ENCODE results near the gene PRKAB1. TPM values are rescaled to one million over a fixed set of nuclear protein-coding genes. Genes with fewer than 3 reads are reported as not detected.

PRKAB1 gene
- total and polyA plus RNA-seq, 12 donors, result 21.5 to 75.8 (median 30.8) TPM

DNA sequence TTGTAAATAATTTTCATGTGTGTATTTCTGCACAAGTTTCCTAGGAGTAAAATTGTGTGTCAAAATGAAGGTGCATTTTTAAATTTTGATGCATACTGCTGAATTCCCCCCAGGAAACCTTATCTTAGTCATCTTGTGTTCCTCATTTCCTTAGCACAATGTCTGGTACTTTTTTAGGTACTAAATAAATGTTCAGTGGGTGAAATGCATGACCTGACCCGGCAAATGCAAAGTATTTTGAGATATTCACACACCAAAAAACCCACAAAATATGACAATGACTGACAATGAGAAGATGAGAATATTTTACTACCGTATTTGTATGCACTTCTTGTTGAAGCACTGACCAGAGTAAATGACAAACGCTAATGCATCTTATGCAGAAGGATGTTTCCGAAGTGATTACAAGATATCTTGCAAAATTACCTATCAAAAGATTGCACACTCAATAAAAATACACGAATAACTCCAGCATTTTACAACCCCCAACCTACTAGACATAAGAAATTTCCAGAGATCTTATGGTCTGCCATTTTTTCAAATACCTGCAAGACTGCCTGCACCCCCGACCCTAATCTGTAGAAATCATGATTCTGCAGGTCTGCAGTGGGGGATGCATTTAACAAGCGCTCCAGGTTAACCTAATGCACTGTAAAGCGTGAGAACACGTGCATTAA is 895 bp upstream of the PRKAB1 start:
- Histone ChIP-seq H3K27me3 (no peaks in the 10 kb centered on the region), H3K27ac (peak overlapping the region in 2 of 5 donors; percentile 90 to 94), H3K9me3 (replicated peaks in 1 of 3) (no peaks in the 10 kb centered on the region), H3K4me1 (replicated peaks in 1 of 2) (peaks cover 27 to 46% of the 10 kb centered on the region in 2 donors), H3K4me3 (peak overlapping the region in 2 of 4 donors; percentile 11 to 80), H3K36me3 (replicated peaks in 1 of 2) (peaks cover 0 to 11% of the 10 kb centered on the region in 2 donors)
- WGBS, 4 donors, result 16 to 18% (median 17%) methylated on average over 9 of the region's 9 CpGs
- TF ChIP-seq, protein P1, sequence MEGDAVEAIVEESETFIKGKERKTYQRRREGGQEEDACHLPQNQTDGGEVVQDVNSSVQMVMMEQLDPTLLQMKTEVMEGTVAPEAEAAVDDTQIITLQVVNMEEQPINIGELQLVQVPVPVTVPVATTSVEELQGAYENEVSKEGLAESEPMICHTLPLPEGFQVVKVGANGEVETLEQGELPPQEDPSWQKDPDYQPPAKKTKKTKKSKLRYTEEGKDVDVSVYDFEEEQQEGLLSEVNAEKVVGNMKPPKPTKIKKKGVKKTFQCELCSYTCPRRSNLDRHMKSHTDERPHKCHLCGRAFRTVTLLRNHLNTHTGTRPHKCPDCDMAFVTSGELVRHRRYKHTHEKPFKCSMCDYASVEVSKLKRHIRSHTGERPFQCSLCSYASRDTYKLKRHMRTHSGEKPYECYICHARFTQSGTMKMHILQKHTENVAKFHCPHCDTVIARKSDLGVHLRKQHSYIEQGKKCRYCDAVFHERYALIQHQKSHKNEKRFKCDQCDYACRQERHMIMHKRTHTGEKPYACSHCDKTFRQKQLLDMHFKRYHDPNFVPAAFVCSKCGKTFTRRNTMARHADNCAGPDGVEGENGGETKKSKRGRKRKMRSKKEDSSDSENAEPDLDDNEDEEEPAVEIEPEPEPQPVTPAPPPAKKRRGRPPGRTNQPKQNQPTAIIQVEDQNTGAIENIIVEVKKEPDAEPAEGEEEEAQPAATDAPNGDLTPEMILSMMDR (IDR thresholded peaks at IDR 0.05), result no peak
- no peak for TF ChIP-seq POLR2A (IDR thresholded peaks at IDR 0.05)
- intact Hi-C loops (cut with DNase I), result loop anchor here in 1 of 2 donors (10.0 kb wide), 2 partner anchors 118 to 238 kb away; no protein-coding TSS in a partner anchor
- DNase-seq, result no peak

DNA sequence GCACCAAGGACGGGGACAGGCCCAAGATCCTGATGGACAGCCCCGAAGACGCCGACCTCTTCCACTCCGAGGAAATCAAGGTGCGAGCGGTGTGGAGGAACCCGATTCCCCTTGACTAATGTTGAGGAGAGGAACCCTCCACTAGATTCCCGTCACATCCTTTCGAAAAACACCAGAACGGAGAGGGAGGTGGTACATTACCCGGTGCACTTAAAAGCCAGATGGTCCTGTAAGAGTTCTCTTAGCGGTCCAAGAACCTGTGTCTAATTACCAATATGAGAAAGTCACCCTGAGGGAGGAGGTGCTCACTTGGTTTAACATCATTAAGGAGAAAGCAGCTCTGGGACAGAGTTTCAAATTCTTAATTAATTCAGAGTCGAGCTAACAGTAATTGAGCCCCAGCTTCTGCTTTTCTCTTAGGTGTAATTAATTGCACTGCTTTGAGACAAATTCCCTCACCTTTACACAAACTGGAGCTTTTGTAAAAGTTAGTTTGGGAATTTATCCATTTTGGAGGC is 450 bp downstream of the PRKAB1 start:
- TF ChIP-seq, protein P1 (IDR thresholded peaks at IDR 0.05), result no peak
- H3K27me3 ChIP-seq, result no peaks in the 10 kb centered on the region
- DNase-seq, result no peak
- H3K4me3 ChIP-seq, result peak overlapping the region; percentile 68 to 98 (median 77)
- intact Hi-C loops (cut with DNase I), result loop anchor here in 1 of 2 donors (10.0 kb wide), 2 partner anchors 116 to 236 kb away; no protein-coding TSS in a partner anchor
- peaks cover 0 to 24% of the 10 kb centered on the region in 2 donors for H3K36me3 ChIP-seq (replicated peaks in 1 of 2)
- no peaks in the 10 kb centered on the region for H3K9me3 ChIP-seq (replicated peaks in 1 of 3)
- H3K27ac ChIP-seq, result peak overlapping the region; percentile 76 to 94 (median 88)
- H3K4me1 ChIP-seq (replicated peaks in 1 of 2), result peaks cover 27 to 56% of the 10 kb centered on the region in 2 donors
- 3 to 6% (median 4%) methylated on average over 6 to 14 of the region's 14 CpGs for WGBS, 4 donors

DNA sequence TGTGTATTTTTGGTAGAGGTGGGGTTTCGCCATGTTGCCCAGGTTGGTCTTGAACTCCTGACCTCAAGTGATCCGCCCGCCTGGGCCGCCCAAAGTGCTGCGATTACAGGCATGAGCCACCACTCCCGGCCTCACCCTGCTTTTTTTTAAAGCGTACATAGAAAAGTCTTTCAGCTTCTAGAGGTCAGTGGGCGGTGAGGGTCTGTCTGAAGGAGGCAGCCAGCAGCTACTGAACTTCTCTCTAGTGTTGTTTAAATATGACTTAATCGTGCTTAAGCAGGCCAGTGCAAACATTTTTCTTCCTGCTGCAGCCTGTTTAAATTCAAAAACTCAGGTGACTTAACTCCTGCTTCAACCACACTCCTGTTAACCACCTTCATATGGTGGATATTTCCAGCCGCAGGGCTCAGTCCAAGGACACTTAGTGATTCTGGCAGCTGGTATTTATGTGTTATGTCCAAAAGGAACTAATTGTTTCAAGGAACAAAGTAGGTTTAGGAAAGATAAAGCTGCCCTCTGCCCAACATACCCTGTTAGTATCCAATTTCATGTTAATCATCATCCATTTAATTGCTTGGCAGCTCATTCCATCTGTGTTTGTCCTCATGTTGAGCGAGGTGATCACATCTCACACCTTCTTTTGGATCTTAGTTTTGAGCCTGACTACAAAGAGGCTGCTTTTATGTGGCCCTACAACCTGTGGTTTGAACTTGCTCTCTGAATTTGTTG is 2.0 kb downstream of the PRKAB1 start:
- peaks cover 27 to 68% of the 10 kb centered on the region in 2 donors for H3K4me1 ChIP-seq (replicated peaks in 1 of 2)
- WGBS, 4 donors, result 39 to 50% (median 41%) methylated on average over 11 of the region's 11 CpGs

More for the DNA sequence above, 2.0 kb downstream of the PRKAB1 start:
- intact Hi-C loops (cut with DNase I), result loop anchor here in 1 of 2 donors (10.0 kb wide), 2 partner anchors 115 to 235 kb away; no protein-coding TSS in a partner anchor
- Histone ChIP-seq H3K36me3 (replicated peaks in 1 of 2) (peaks cover 0 to 39% of the 10 kb centered on the region in 2 donors), H3K4me3 (peak overlapping the region in 1 of 4 donors; percentile 11), H3K27me3 (no peaks in the 10 kb centered on the region), H3K27ac (peak overlapping the region in 4 of 5 donors; percentile 24 to 67 (median 61)), H3K9me3 (replicated peaks in 1 of 3) (no peaks in the 10 kb centered on the region)
- TF ChIP-seq, protein P1 (IDR thresholded peaks at IDR 0.05), result no peak
- peak in 2 of 7 donors; percentile 39 to 58 for DNase-seq

Data from adrenal gland (tissue), 12 donors.